NCI-H460 (cell line): ENCODE results near the gene CLDN20. TPM values are rescaled to one million over a fixed set of nuclear protein-coding genes. Genes with fewer than 3 reads are reported as not detected.
"Not testable (repeated sequence)": the region's sequence is repeated elsewhere in the genome, so short reads cannot be mapped to it uniquely, and the experiment has no call there.

ENCODE experiments used
- DNase-seq: peaks from one replicate; pipeline ENCODE4 v3.0.0-alpha.2; 2016; ENCODE audit warnings: low read depth; ENCODE audit errors: extremely low read depth
- total RNA-seq: library from RNA; depleted of rRNA; stranded (reverse); fragments of >200 nt; shearing (Covaris generic); gene quantifications from 2 replicates; pipeline ENCODE4 v1.2.3, GENCODE V29; 2014

Gene CLDN20
- total RNA-seq, 1 experiment from 2014 or later: not detected

DNA sequence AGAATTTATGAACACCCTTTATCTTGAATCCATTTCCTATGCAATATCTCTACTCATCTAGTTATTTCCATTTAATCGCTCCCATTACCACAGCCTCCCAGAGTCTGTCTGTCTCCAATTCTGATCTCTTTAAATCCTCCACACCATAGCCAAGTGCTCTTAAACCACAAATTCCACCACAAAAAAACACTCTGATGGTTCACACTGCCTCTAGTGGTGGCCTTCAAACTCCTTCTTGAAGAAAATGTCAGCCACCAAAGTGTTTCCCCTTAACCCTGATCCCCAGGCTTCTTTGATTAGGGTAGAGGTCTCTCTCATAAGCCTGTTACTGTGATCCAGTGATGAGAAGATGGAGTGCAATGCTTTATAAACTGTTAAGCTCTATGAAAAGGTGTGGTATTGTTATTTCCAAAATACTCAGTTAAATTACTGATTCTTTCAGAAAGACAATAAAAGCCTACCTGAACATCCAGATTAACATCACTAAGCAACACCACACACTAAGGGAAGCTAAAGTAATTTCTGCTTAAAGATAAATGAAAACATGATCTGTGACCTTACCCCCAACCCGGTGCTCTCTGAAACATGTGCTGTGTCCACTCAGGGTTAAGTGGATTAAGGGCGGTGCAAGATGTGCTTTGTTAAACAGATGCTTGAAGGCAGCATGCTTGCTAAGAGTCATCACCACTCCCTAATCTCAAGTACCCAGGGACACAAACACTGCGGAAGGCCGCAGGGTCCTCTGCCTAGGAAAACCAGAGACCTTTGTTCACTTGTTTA is 4.5 kb downstream of the CLDN20 start:
- DNase-seq: not testable (repeated sequence)

DNA sequence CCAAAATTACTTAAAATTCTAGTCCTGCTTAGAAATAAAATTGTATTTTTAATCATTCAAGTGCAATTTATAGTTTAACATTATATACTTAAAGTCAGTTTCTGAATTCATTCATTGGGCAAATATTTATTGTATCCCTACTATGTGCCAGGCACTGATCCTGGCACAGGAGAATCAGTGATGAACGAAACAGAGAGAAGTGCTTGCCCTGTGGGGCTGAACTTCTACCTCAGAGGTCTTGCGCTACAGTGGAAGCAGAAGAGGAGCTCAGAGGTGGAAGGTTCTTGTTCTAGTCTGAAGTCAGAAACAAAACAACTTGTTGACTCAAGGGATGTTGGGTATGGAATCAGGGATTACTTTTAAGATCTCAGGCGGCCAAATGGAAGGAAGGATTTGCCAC is 6.0 kb downstream of the CLDN20 start:
- no peak for DNase-seq

DNA sequence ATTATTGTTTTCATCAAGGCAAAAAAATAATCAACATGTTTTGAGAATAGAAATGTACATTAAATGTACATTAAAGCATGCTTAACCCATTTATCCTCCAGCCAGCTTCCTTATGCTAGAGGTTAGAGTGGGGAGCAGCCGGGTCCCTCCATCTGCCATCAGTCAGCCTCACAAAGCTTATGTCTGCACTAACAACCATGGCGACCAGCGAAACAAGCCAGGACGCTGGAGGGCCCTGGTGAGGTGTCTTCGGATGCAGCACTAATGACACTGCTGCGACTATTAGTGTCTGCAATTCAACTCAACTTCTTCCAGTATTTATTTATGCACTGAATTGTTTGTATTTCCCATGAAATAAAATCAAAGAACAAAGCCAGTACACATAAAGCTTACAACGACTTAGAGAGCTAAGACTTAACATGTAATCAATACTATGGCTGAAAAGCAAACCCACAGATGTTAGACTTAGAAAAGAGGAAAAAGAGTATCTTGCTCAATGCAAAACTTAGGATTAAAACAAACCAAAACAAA is 6.8 kb downstream of the CLDN20 start:
- DNase-seq: no peak

DNA sequence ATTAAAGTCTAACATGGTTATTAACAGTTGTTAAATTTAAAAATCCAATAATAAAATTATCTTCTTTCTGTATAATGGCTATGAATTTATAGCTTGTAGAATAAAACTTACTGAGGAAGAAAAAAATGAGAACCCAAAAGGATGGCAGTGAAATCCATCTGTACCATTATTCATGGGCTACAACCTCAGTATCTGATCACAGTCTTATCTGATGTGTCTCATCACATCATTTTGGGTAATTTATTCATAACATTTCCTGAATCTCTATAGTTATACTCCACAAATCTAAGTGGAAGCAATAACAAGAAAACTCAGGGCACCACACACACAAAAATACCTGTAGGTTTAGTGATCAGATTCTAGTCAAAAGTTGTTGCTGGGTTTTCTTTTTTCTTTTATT is 7.3 kb downstream of the CLDN20 start:
- no peak for DNase-seq

DNA sequence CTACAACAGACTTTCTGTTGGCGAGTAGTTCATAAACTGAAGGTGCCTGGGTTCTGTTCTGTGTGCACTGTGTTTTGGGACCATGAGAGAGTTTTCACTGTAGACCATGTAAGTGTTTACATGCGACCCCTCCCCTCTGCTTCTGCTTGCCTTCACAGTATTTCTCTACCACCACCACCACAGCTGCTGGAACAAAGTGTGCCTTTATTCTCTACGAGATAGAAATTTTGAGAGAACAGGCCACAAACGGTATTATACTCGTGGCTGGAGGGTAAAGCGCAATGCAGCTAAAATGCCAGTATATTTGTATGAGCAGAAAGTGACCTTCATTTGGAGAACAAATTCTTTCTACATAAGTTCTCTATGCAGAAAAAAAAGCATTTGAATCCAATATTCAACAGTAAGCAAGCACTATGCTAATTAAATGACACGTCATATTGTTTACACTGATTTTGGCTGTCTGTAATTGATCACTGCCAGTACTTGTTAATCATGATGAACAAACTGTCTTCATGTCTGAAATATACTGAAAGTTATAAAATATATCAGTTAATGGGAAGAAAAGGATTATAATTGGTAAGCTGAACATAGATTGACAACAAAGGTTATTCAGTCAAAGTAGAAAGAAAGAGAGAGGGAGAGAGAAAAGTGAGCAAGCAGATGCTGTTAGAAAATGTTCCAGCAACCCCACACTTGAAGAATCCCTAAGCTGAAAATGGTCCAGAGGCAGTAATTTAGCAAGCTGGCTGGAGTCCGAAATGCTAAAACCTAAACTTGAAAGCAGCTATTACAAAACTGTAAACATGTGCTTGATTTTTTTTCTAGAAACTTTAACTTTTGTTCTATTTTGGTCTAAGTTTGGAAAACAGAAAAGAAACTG is 8.8 kb downstream of the CLDN20 start:
- no peak for DNase-seq

DNA sequence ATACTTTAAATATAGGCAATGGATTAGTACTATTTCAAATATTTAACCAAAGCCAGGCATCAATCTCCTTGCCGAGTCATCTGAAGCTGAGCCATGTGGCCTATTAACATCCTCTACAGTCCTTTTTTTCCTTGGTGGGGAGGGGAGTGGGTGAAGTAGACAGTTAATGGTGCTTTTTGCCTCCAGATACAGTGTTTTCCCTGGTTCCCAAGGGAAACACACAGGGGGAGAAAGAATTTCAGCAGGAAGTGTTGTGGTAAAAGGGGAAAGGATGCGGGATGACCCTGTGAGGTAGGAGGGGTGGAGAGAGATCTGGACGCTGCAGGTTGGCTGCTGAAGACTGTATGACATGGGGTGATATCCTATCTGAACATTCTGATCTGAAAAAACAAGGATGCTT is 9.6 kb downstream of the CLDN20 start:
- no peak for DNase-seq

DNA sequence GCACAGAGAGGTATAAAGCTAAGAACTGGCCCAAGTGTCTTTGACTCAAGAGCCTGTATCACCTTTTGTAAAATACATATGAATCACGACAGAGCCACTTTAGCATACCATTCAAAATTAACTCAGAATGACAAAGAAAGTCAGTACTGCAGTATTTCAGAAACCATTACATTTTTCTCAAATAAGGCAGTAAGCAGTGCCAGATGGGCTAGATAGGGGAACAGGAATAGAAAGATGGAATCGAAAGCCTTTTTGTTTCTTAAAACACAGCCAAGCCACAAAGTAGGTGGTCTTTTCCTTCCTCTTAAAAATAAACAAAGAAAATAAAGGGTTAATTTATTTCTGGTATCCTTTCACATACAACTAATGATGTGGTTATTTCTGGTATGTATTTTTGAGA is 10.3 kb downstream of the CLDN20 start:
- no peak for DNase-seq

DNA sequence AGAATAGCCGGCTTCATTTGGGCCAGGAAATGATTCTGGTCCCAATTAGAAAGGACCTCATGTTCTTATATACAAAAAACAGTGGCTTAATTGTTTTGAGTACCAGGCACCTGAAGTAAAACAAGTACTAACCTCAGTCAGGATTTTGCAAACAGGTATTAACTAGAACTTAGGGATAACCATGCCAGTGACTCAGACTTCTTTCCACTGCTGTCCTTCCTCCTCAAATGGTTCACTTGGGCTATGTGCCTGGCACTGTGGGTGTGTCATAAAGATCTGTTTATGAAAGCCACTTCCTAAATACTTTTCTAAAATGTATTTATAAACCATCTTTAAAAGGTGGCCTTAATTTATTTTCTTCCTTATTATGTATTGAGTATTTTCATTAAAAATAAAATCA is 10.7 kb downstream of the CLDN20 start:
- no peak for DNase-seq

DNA sequence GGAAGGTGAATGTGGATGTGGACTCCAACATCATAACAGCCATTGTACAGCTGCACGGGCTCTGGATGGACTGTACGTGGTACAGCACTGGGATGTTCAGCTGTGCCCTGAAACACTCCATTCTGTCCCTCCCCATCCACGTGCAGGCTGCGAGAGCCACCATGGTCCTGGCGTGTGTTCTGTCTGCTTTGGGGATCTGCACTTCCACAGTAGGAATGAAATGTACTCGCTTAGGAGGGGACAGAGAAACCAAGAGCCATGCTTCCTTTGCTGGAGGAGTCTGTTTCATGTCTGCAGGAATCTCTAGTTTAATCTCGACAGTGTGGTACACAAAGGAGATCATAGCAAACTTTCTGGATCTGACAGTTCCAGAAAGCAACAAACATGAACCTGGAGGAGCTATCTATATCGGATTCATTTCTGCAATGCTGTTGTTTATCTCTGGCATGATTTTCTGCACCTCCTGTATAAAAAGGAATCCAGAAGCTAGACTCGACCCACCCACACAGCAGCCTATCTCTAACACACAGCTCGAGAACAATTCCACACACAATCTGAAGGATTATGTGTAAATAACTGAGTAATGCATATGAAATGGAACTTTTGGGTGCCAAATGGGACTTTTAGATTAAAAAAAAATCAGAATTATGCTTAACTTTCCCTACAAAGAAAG is 12.1 kb downstream of the CLDN20 start:
- DNase-seq: no peak

DNA sequence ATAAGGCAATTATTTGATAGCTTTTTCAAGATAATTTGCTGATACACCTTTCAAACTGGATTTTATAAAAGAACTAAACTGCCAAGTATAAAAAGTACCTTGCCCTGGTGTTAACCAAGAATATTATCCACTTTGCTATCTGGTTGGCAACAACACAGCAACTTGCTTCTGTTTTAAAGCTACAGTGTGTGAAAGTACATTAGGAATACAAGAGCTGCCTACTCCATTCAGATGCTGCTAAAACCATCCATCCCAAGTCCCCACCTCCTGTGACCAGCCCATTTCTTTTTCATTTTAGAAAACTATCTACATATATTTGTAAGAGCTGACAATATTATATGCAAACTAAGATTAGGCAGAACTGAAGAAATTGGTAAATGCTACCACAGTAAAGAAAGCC is 12.8 kb downstream of the CLDN20 start:
- DNase-seq: no peak

DNA sequence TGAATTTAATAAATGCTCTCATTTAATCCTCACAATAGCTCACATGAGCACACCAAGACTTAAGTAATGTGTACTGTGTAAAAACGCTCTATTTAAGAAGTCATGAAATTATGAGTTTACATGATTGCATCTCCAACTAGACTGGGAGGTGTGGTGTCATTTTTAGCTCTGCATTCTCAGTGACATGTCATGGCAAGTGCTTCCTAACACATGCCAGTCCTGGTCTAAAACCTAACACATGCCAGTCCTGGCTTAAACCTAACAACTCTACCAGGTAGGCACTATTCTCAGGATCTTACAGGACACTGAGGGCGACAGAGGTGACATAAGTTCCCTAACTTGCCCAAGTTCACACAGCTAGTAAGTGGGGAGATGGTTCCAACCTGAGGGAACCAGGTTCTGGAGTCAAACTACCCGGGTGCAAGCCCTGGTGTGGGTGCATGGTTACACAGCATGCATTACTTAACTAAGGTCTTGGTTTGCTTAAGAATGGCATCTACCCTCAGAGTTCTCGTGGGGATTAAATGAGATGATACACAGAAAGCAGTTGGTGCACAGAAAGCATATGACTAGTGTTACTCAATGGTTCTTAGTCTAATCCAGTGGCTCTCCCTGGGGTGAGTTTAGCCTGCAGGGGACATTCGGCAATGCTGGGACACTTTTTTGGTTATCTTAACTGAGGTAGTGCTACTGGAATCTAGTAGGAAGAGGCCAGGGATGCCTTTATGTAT is 14.7 kb downstream of the CLDN20 start:
- DNase-seq: no peak

DNA sequence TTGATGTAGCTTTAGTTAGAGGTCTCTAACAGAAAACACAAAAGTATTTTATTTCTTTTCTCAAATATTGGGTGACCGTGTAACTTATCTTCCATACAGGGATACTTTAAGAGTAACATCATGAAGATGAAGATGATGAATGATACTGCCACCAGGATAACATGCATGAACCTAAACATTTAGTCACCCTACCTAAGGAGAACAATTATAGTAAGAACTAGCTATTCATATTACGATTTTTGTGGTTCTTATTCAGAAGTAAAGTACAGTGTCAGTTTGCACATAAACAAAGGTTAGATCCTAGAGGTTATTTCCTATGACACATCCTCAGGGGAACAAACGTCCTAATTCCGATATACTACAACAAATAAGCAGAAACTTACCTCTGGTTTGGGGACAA is 21.0 kb downstream of the CLDN20 start:
- DNase-seq: no peak

DNA sequence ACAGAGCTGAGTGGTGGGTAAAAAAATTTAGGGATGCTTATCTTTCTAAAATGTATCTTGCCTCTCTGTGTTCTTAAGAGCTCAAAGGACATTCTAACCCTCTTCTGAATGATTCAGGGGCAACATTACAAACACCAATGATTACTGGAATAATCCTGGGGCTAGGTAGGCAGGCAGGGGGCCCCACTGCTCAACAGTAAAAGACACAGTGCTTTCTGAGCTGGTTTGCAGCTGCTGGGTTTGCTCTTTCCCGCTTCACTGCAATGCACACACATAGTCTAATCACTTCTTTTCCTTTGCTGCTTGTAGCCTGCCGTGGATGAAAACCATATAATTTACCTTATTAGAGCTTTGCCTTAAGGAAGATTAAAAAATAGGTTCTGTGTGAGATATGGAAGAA is 23.9 kb downstream of the CLDN20 start:
- DNase-seq: no peak

DNA sequence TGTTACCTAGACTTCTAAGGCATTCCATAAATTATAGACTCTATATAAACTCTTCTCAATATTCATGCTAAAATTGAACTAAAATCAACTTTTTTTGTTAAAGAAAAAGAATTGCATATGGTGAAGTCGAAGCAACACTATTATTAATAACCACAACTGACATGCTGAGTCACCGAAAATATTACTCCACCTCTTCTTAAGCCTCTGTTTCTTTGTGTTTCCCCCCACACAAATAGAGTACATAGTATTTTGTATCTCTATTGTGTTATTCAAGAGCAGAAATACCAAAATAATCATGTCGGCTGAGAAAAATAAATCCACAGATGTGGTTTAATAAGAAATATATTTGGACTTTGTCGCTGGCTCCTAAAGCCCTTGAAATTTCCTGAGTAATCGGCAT is 26.7 kb downstream of the CLDN20 start:
- no peak for DNase-seq

DNA sequence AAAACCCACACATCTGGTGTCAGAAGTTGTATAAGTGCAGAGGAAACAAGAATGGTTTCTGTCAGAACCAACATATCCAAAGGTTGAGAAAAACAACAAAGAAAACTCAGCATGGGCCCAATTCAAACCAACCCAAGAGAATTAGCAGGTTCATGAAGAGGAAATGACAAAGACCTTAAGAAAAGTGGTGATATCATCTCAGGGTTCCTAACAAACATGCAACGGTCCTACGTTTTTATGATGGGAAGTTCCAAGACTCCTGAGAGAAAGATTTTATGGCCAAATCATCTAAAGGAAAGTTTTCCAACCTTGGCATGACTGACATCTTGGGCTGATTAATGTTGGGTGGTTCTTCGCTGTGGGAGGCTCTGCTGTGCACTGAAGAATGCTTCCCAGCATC is 27.5 kb downstream of the CLDN20 start:
- DNase-seq: no peak

DNA sequence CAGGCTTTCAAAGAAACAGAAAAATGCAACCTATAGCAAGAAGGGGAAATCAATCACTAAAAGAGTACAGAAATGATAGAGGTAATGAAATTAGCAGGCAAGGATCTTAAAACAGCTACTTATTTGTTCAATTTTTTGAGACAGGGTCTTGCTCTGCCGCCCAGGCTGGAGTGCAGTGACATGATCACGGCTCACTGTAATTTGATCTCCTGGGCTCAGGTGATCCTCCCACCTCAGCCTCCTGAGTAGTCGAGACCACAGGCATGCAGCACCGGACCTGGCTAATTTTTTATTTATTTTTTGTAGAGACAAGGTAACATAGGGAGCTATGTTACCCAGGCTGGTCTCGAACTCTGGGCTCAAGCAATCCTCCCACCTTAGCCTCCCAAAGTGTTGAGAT is 28.9 kb downstream of the CLDN20 start:
- DNase-seq: no peak

DNA sequence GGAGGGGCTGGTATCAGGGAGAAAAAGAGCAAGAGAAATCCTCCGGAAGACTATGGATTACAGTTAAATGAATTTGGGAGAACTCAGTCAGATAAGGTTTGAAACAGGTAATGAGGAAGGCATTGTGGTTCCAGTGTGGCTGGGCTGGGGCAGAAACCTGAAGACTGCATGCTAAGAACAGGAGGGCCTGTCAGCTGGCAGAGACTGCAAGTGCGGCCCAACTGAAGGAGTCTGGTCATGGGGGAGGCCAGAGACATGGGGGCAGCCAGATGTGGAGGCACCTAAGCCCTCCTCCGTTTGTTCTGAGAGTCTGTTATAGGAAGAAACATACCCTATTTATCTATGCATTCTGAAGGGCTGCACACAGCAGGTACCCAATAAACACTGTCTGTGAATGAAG is 33.9 kb downstream of the CLDN20 start:
- no peak for DNase-seq

DNA sequence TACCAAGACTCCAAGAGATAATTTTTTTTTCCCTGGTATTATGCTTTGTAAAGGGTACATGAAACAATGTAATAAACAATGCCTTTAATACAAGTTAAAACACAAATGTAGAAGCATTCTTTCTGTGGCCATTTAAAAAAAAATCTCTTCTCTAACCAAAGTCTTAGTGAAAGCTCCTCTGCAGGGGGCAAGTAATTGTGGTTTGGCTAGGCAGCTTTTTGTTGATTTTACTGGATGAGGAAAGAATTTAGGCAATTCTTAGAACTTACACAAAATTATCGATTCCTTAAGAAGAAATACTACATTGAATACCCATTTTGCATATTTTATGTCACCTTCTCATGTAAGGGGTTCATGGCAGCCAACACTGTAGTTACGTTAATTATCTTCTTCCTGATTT is 38.1 kb downstream of the CLDN20 start:
- no peak for DNase-seq

DNA sequence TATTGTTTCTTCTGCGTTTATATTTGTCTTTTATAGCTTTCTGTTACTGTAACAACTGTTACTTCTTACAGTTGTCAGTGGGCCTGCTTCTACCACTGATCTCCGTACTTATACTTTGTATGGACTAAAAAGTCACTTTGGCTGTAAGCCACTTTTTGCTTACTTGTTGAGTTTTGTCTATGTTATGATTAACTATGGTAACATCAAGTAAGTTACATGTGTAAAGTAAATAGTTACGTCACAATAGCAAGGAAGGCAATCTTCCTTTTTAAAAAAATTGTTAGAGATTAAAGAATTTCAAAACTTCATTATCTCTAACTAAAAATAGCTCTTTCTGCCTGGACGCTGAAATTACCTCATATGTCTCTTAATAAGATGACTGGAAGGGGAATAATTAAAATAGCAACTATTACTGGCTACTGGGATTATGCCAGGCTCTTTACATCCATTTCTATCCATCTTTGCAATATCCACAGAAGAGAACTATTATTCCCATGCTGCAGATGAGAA is 39.6 kb downstream of the CLDN20 start:
- no peak for DNase-seq

DNA sequence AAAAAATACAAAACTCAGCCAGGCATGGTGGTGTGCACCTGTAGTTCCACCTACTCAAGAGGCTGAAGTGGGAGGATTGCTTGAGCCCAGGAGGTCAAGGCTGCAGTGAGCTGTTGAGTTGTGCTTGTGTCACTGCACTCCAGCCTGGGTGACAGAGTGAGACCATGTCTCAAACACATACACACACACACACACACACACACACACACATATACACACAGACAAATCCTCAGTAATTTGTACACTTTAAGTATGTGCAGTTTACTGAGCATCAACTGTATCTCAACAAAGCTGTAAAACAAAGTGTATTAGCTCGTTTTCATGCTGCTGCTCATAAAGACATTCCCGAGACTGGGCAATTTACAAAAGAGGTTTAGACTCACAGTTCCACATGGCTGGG is 43.1 kb downstream of the CLDN20 start:
- DNase-seq: no peak
